ENCODE data around the gene SORBS1.

GRCh38 chr10:95268438-95268837, 292.7 kb downstream of the SORBS1 start:
- TF ChIP-seq GATA2 (IDR thresholded peaks at IDR 0.05; ENCODE audit: low read depth, low read length) (no peak), GATA3 (IDR thresholded peaks at IDR 0.05; ENCODE audit: low read depth, low read length) (no peak)

Measured in SH-SY5Y (cell line).